Measurements from ENCODE around the gene NUDT8. TPM values are rescaled to one million over a fixed set of nuclear protein-coding genes. Genes with fewer than 3 reads are reported as not detected.

The NUDT8 gene
- 22.2 and 22.6 TPM in 2 replicates for total RNA-seq

- Mint-ChIP-seq H3K9me3 (no peaks in the 10 kb centered on the region), H3K27me3 (no peaks in the 10 kb centered on the region), H3K4me1 (peaks cover 15% of the 10 kb centered on the region), H3K27ac (peak within 1 kb of the TSS; percentile 93), H3K36me3 (ENCODE audit: low read depth) (no peaks in the 10 kb centered on the region), H3K4me3 (peak within 1 kb of the TSS; percentile 86)
- peak; percentile 98 for DNase-seq
- intact Hi-C loops (cut with micrococcal nuclease): loop anchor here (1.0 to 2.0 kb wide), 4 partner anchors 15 to 46 kb away; partner anchors contain the start of genes GSTP1 and NDUFV1
Observed at GRCh38 chr11:67629386-67630227, at the start of gene NUDT8. NUDT8 (minus strand) TSS chr11:67629937; CDS start chr11:67629911, 26 bp downstream.

GRCh38 chr11:67675058-67675747, 45.5 kb upstream of the NUDT8 start:
- DNase-seq: no peak
- Mint-ChIP-seq H3K4me3 (no peak overlapping the region), H3K4me1 (no peaks in the 10 kb centered on the region), H3K9me3 (no peaks in the 10 kb centered on the region), H3K36me3 (ENCODE audit: low read depth) (no peaks in the 10 kb centered on the region), H3K27ac (no peak overlapping the region), H3K27me3 (peaks cover 11% of the 10 kb centered on the region)
- intact Hi-C loops (cut with micrococcal nuclease): no loop called here

GRCh38 chr11:67674442-67674871, 44.7 kb upstream of the NUDT8 start, which contains the start of gene ALDH3B2:
ALDH3B2 (minus strand) TSS chr11:67674623; CDS start chr11:67666935, 7,688 bp downstream.
- no peak for DNase-seq
- Mint-ChIP-seq H3K27me3 (peaks cover 11% of the 10 kb centered on the region), H3K9me3 (no peaks in the 10 kb centered on the region), H3K27ac (no peak within 1 kb of the TSS), H3K4me3 (no peak within 1 kb of the TSS), H3K4me1 (no peaks in the 10 kb centered on the region), H3K36me3 (ENCODE audit: low read depth) (no peaks in the 10 kb centered on the region)
- intact Hi-C loops (cut with micrococcal nuclease): no loop called here

GRCh38 chr11:67673902-67674301, 44.2 kb upstream of the NUDT8 start:
- intact Hi-C loops (cut with micrococcal nuclease): no loop called here
- no peak overlapping the region for H3K27ac Mint-ChIP-seq

GRCh38 chr11:67673358-67673757, 43.6 kb upstream of the NUDT8 start:
- Mint-ChIP-seq H3K27ac (no peak overlapping the region), H3K4me3 (no peak overlapping the region), H3K27me3 (peaks cover 11% of the 10 kb centered on the region), H3K36me3 (ENCODE audit: low read depth) (no peaks in the 10 kb centered on the region), H3K4me1 (no peaks in the 10 kb centered on the region), H3K9me3 (no peaks in the 10 kb centered on the region)
- DNase-seq: no peak
- intact Hi-C loops (cut with micrococcal nuclease): no loop called here

More at GRCh38 chr11:67673902-67674301, 44.2 kb upstream of the NUDT8 start:
- Mint-ChIP-seq H3K27me3 (peaks cover 11% of the 10 kb centered on the region), H3K36me3 (ENCODE audit: low read depth) (no peaks in the 10 kb centered on the region), H3K9me3 (no peaks in the 10 kb centered on the region), H3K4me1 (no peaks in the 10 kb centered on the region), H3K4me3 (no peak overlapping the region)
- no peak for DNase-seq

- H3K4me1 Mint-ChIP-seq: no peaks in the 10 kb centered on the region
- no peaks in the 10 kb centered on the region for H3K27me3 Mint-ChIP-seq
- no peak for DNase-seq
- H3K27ac Mint-ChIP-seq: no peak overlapping the region
- H3K4me3 Mint-ChIP-seq: no peak overlapping the region
- no peaks in the 10 kb centered on the region for H3K9me3 Mint-ChIP-seq
- no peaks in the 10 kb centered on the region for H3K36me3 Mint-ChIP-seq (ENCODE audit: low read depth)
- intact Hi-C loops (cut with micrococcal nuclease): no loop called here
Observed at GRCh38 chr11:67671211-67671520, 41.4 kb upstream of the NUDT8 start.

GRCh38 chr11:67670316-67671210, 40.8 kb upstream of the NUDT8 start:
- intact Hi-C loops (cut with micrococcal nuclease): no loop called here
- no peak for DNase-seq
- Mint-ChIP-seq H3K27ac (no peak overlapping the region), H3K9me3 (no peaks in the 10 kb centered on the region), H3K4me3 (no peak overlapping the region), H3K27me3 (no peaks in the 10 kb centered on the region), H3K4me1 (no peaks in the 10 kb centered on the region), H3K36me3 (ENCODE audit: low read depth) (no peaks in the 10 kb centered on the region)

- H3K27me3 Mint-ChIP-seq: no peaks in the 10 kb centered on the region
- H3K9me3 Mint-ChIP-seq: no peaks in the 10 kb centered on the region
- no peaks in the 10 kb centered on the region for H3K36me3 Mint-ChIP-seq (ENCODE audit: low read depth)
- no peak overlapping the region for H3K4me3 Mint-ChIP-seq
- no peak overlapping the region for H3K27ac Mint-ChIP-seq
- intact Hi-C loops (cut with micrococcal nuclease): no loop called here
- DNase-seq: no peak
- no peaks in the 10 kb centered on the region for H3K4me1 Mint-ChIP-seq
Observed at GRCh38 chr11:67668192-67668551, 38.4 kb upstream of the NUDT8 start.

GRCh38 chr11:67667490-67668191, 37.9 kb upstream of the NUDT8 start:
- DNase-seq: no peak
- no peaks in the 10 kb centered on the region for H3K9me3 Mint-ChIP-seq
- H3K27me3 Mint-ChIP-seq: no peaks in the 10 kb centered on the region
- H3K27ac Mint-ChIP-seq: no peak overlapping the region
- no peaks in the 10 kb centered on the region for H3K4me1 Mint-ChIP-seq
- no peak overlapping the region for H3K4me3 Mint-ChIP-seq
- intact Hi-C loops (cut with micrococcal nuclease): no loop called here
- H3K36me3 Mint-ChIP-seq (ENCODE audit: low read depth): no peaks in the 10 kb centered on the region

GRCh38 chr11:67666676-67667489, 37.1 kb upstream of the NUDT8 start:
- Mint-ChIP-seq H3K36me3 (ENCODE audit: low read depth) (no peaks in the 10 kb centered on the region), H3K4me1 (no peaks in the 10 kb centered on the region), H3K4me3 (no peak overlapping the region), H3K27me3 (no peaks in the 10 kb centered on the region), H3K9me3 (no peaks in the 10 kb centered on the region), H3K27ac (no peak overlapping the region)
- intact Hi-C loops (cut with micrococcal nuclease): no loop called here
- no peak for DNase-seq

GRCh38 chr11:67666303-67666645, 36.5 kb upstream of the NUDT8 start:
- intact Hi-C loops (cut with micrococcal nuclease): no loop called here
- H3K27ac Mint-ChIP-seq: no peak overlapping the region

GRCh38 chr11:67665541-67666302, 36.0 kb upstream of the NUDT8 start:
- intact Hi-C loops (cut with micrococcal nuclease): no loop called here
- no peaks in the 10 kb centered on the region for H3K36me3 Mint-ChIP-seq (ENCODE audit: low read depth)
- DNase-seq: no peak

More at GRCh38 chr11:67666303-67666645, 36.5 kb upstream of the NUDT8 start:
- no peak overlapping the region for H3K4me3 Mint-ChIP-seq
- no peaks in the 10 kb centered on the region for H3K4me1 Mint-ChIP-seq
- H3K36me3 Mint-ChIP-seq (ENCODE audit: low read depth): no peaks in the 10 kb centered on the region
- no peaks in the 10 kb centered on the region for H3K9me3 Mint-ChIP-seq
- DNase-seq: no peak
- H3K27me3 Mint-ChIP-seq: no peaks in the 10 kb centered on the region

More at GRCh38 chr11:67665541-67666302, 36.0 kb upstream of the NUDT8 start:
- Mint-ChIP-seq H3K4me3 (no peak overlapping the region), H3K27ac (no peak overlapping the region), H3K27me3 (no peaks in the 10 kb centered on the region), H3K4me1 (no peaks in the 10 kb centered on the region), H3K9me3 (no peaks in the 10 kb centered on the region)
